Measurements from ENCODE around the gene CYP2C8. TPM values are rescaled to one million over a fixed set of nuclear protein-coding genes. Genes with fewer than 3 reads are reported as not detected.
"Not testable (repeated sequence)": the region's sequence is repeated elsewhere in the genome, so short reads cannot be mapped to it uniquely, and the experiment has no call there.

CYP2C8 gene
- polyA plus RNA-seq (2013, experiment 1 of 2) = 0.10 TPM
- polyA plus RNA-seq (2013, experiment 2 of 2) = 0.03 TPM

GRCh38 chr10:95069286-95069685 is at the start of gene CYP2C8:
Gene CYP2C8 (minus strand): TSS chr10:95069497. CDS start chr10:95069402, 95 bp downstream.
- no peak within 1 kb of the TSS for H3K4ac ChIP-seq (ENCODE audit: low read depth in 1 of 2, low read length in 2 of 2)
- no peak for DNase-seq
- no peak within 1 kb of the TSS for H3K4me2 ChIP-seq (ENCODE audit: low read length, poor library complexity, severe bottlenecking)
- no peak within 1 kb of the TSS for H4K91ac ChIP-seq (ENCODE audit: low read length)
- no peak within 1 kb of the TSS for H3K9ac ChIP-seq (ENCODE audit: low read length)
- no peaks in the 10 kb centered on the region for H3K4me1 ChIP-seq (ENCODE audit: control insufficient read depth, insufficient read depth, low read depth, low read length)
- no peak within 1 kb of the TSS for H4K8ac ChIP-seq (ENCODE audit: low read length)
- no peak within 1 kb of the TSS for H2AFZ ChIP-seq (ENCODE audit: low read depth, low read length)
- H3K36me3 ChIP-seq (ENCODE audit: control insufficient read depth in 1 of 2, insufficient read depth in 2 of 2, low read depth in 1 of 2, low read length in 2 of 2) = no peaks in the 10 kb centered on the region
- no peak within 1 kb of the TSS for H3K27ac ChIP-seq (ENCODE audit: low read length, poor library complexity, severe bottlenecking)
- H3K18ac ChIP-seq (ENCODE audit: low read depth in 1 of 2, low read length in 2 of 2) = no peak within 1 kb of the TSS
- no peak within 1 kb of the TSS for H2BK12ac ChIP-seq (ENCODE audit: low read length in 2 of 2)
- H3K14ac ChIP-seq (ENCODE audit: low read length in 2 of 2) = no peak within 1 kb of the TSS
- no peak within 1 kb of the TSS for H2BK15ac ChIP-seq (ENCODE audit: low read depth, poor library complexity, severe bottlenecking)
- no peak within 1 kb of the TSS for H3K23ac ChIP-seq (ENCODE audit: low read length in 2 of 2)
- no peak within 1 kb of the TSS for H2AK5ac ChIP-seq (ENCODE audit: low read length, severe bottlenecking)
- no peak within 1 kb of the TSS for H2BK5ac ChIP-seq (ENCODE audit: low read depth, low read length, poor library complexity, severe bottlenecking)
- peaks cover 5% of the 10 kb centered on the region for H3K9me3 ChIP-seq (ENCODE audit: control insufficient read depth, low read length)
- no peak within 1 kb of the TSS for H2BK120ac ChIP-seq (ENCODE audit: low read depth, low read length)
- H3K4me3 ChIP-seq (ENCODE audit: insufficient read depth in 1 of 2, low read depth in 1 of 2, low read length in 2 of 2) = no peak within 1 kb of the TSS
- no peaks in the 10 kb centered on the region for H3K79me1 ChIP-seq (replicated peaks; ENCODE audit: low read length, poor library complexity, severe bottlenecking)
- no peaks in the 10 kb centered on the region for H3K27me3 ChIP-seq (ENCODE audit: control insufficient read depth in 1 of 2, insufficient read depth in 1 of 2, low read length in 2 of 2)

- Histone ChIP-seq H2BK15ac (ENCODE audit: low read depth, poor library complexity, severe bottlenecking) (no peak overlapping the region), H3K79me1 (replicated peaks; ENCODE audit: low read length, poor library complexity, severe bottlenecking) (no peaks in the 10 kb centered on the region), H2AFZ (ENCODE audit: low read depth, low read length) (no peak overlapping the region), H3K27me3 (ENCODE audit: control insufficient read depth in 1 of 2, insufficient read depth in 1 of 2, low read length in 2 of 2) (no peaks in the 10 kb centered on the region), H3K36me3 (ENCODE audit: control insufficient read depth in 1 of 2, insufficient read depth in 2 of 2, low read depth in 1 of 2, low read length in 2 of 2) (no peaks in the 10 kb centered on the region), H3K9ac (ENCODE audit: low read length) (no peak overlapping the region), H2BK120ac (ENCODE audit: low read depth, low read length) (no peak overlapping the region), H3K23ac (ENCODE audit: low read length in 2 of 2) (no peak overlapping the region), H2AK5ac (ENCODE audit: low read length, severe bottlenecking) (no peak overlapping the region), H4K8ac (ENCODE audit: low read length) (no peak overlapping the region), H3K4me3 (ENCODE audit: insufficient read depth in 1 of 2, low read depth in 1 of 2, low read length in 2 of 2) (no peak overlapping the region), H3K18ac (ENCODE audit: low read depth in 1 of 2, low read length in 2 of 2) (no peak overlapping the region), H3K14ac (ENCODE audit: low read length in 2 of 2) (no peak overlapping the region), H3K4me1 (ENCODE audit: control insufficient read depth, insufficient read depth, low read depth, low read length) (no peaks in the 10 kb centered on the region), H3K4ac (ENCODE audit: low read depth in 1 of 2, low read length in 2 of 2) (no peak overlapping the region), H3K27ac (ENCODE audit: low read length, poor library complexity, severe bottlenecking) (no peak overlapping the region), H2BK12ac (ENCODE audit: low read length in 2 of 2) (no peak overlapping the region), H4K91ac (ENCODE audit: low read length) (no peak overlapping the region), H2BK5ac (ENCODE audit: low read depth, low read length, poor library complexity, severe bottlenecking) (no peak overlapping the region), H3K4me2 (ENCODE audit: low read length, poor library complexity, severe bottlenecking) (no peak overlapping the region), H3K9me3 (ENCODE audit: control insufficient read depth, low read length) (peaks cover 16% of the 10 kb centered on the region)
- WGBS = 63% methylated on average over 2 of the region's 2 CpGs
- DNase-seq = no peak
These were observed 47.6 kb upstream of the CYP2C8 start for GRCh38 chr10:95116869-95117269.

- not testable (repeated sequence) for DNase-seq; H3K4ac ChIP-seq (ENCODE audit: low read depth in 1 of 2, low read length in 2 of 2); H3K9me3 ChIP-seq (ENCODE audit: control insufficient read depth, low read length); H3K4me1 ChIP-seq (ENCODE audit: control insufficient read depth, insufficient read depth, low read depth, low read length); H3K23ac ChIP-seq (ENCODE audit: low read length in 2 of 2); H3K4me3 ChIP-seq (ENCODE audit: insufficient read depth in 1 of 2, low read depth in 1 of 2, low read length in 2 of 2); H2BK12ac ChIP-seq (ENCODE audit: low read length in 2 of 2); H3K27me3 ChIP-seq (ENCODE audit: control insufficient read depth in 1 of 2, insufficient read depth in 1 of 2, low read length in 2 of 2); H4K8ac ChIP-seq (ENCODE audit: low read length); H2AK5ac ChIP-seq (ENCODE audit: low read length, severe bottlenecking); H3K79me1 ChIP-seq (replicated peaks; ENCODE audit: low read length, poor library complexity, severe bottlenecking); H3K14ac ChIP-seq (ENCODE audit: low read length in 2 of 2); H3K27ac ChIP-seq (ENCODE audit: low read length, poor library complexity, severe bottlenecking); H3K4me2 ChIP-seq (ENCODE audit: low read length, poor library complexity, severe bottlenecking); H3K18ac ChIP-seq (ENCODE audit: low read depth in 1 of 2, low read length in 2 of 2); H3K9ac ChIP-seq (ENCODE audit: low read length); H2BK120ac ChIP-seq (ENCODE audit: low read depth, low read length); H2AFZ ChIP-seq (ENCODE audit: low read depth, low read length); H4K91ac ChIP-seq (ENCODE audit: low read length); H2BK5ac ChIP-seq (ENCODE audit: low read depth, low read length, poor library complexity, severe bottlenecking); H3K36me3 ChIP-seq (ENCODE audit: control insufficient read depth in 1 of 2, insufficient read depth in 2 of 2, low read depth in 1 of 2, low read length in 2 of 2); H2BK15ac ChIP-seq (ENCODE audit: low read depth, poor library complexity, severe bottlenecking)
- WGBS = 69% methylated on average over 6 of the region's 6 CpGs
These were observed 41.5 kb upstream of the CYP2C8 start for GRCh38 chr10:95110823-95111222.

- H2BK120ac ChIP-seq (ENCODE audit: low read depth, low read length) = no peak overlapping the region
- H4K8ac ChIP-seq (ENCODE audit: low read length) = no peak overlapping the region
- no peak overlapping the region for H3K9ac ChIP-seq (ENCODE audit: low read length)
- no peak overlapping the region for H2AK5ac ChIP-seq (ENCODE audit: low read length, severe bottlenecking)
- no peaks in the 10 kb centered on the region for H3K9me3 ChIP-seq (ENCODE audit: control insufficient read depth, low read length)
- no peak overlapping the region for H3K27ac ChIP-seq (ENCODE audit: low read length, poor library complexity, severe bottlenecking)
- H3K79me1 ChIP-seq (replicated peaks; ENCODE audit: low read length, poor library complexity, severe bottlenecking) = no peaks in the 10 kb centered on the region
- no peak overlapping the region for H3K4ac ChIP-seq (ENCODE audit: low read depth in 1 of 2, low read length in 2 of 2)
- H3K18ac ChIP-seq (ENCODE audit: low read depth in 1 of 2, low read length in 2 of 2) = no peak overlapping the region
- no peaks in the 10 kb centered on the region for H3K36me3 ChIP-seq (ENCODE audit: control insufficient read depth in 1 of 2, insufficient read depth in 2 of 2, low read depth in 1 of 2, low read length in 2 of 2)
- no peak overlapping the region for H3K23ac ChIP-seq (ENCODE audit: low read length in 2 of 2)
- no peak overlapping the region for H2BK15ac ChIP-seq (ENCODE audit: low read depth, poor library complexity, severe bottlenecking)
- no peaks in the 10 kb centered on the region for H3K4me1 ChIP-seq (ENCODE audit: control insufficient read depth, insufficient read depth, low read depth, low read length)
- no peak overlapping the region for H3K4me3 ChIP-seq (ENCODE audit: insufficient read depth in 1 of 2, low read depth in 1 of 2, low read length in 2 of 2)
- WGBS = 22% methylated on average over 1 of the region's 1 CpG
- H3K27me3 ChIP-seq (ENCODE audit: control insufficient read depth in 1 of 2, insufficient read depth in 1 of 2, low read length in 2 of 2) = no peaks in the 10 kb centered on the region
- no peak overlapping the region for H2BK12ac ChIP-seq (ENCODE audit: low read length in 2 of 2)
- no peak overlapping the region for H2AFZ ChIP-seq (ENCODE audit: low read depth, low read length)
- H3K4me2 ChIP-seq (ENCODE audit: low read length, poor library complexity, severe bottlenecking) = no peak overlapping the region
- no peak overlapping the region for H4K91ac ChIP-seq (ENCODE audit: low read length)
- no peak for DNase-seq
- H2BK5ac ChIP-seq (ENCODE audit: low read depth, low read length, poor library complexity, severe bottlenecking) = no peak overlapping the region
- H3K14ac ChIP-seq (ENCODE audit: low read length in 2 of 2) = no peak overlapping the region
These were observed 28.5 kb upstream of the CYP2C8 start for GRCh38 chr10:95097805-95098204.

All from mesenchymal stem cell (in vitro differentiated cells and primary cell).